Panc1 (cell line): ENCODE measurements around the gene XKR3. TPM values are rescaled to one million over a fixed set of nuclear protein-coding genes. Genes with fewer than 3 reads are reported as not detected.
"Not testable (repeated sequence)": the region's sequence is repeated elsewhere in the genome, so short reads cannot be mapped to it uniquely, and the experiment has no call there.

Experiments
- ATAC-seq: fragments of 200-7000 bp; cut with Tn5 transposase; 2 replicates; pipeline ENCODE4 v1.9.1; 2020; ENCODE audit warnings: mild to moderate bottlenecking, moderate library complexity
- BruUV-seq: library from RNA; stranded (reverse); fragments of 400-500 nt; replicated peaks from 2 replicates; lab custom pipeline; 2021; lab: Mats Ljungman, UMichigan
- CTCF ChIA-PET: fragments of 300-600 bp; sonication (Branson Sonifier 250); formaldehyde crosslinking; loops from one replicate; lab custom pipeline; 2022; ENCODE audit warnings: antibody characterized with exemption; lab: Charles Lee
- POLR2A ChIA-PET: fragments of 300-600 bp; sonication (Branson Sonifier 250); formaldehyde crosslinking; loops from one replicate; lab custom pipeline; 2022; ENCODE audit warnings: antibody characterized with exemption; lab: Charles Lee
- DNase-seq: peaks from one replicate; pipeline ENCODE4 v3.0.0-alpha.2; 2010; ENCODE audit warnings: low read depth, low spot score
- H3K27ac ChIP-seq: 2 replicates; pipeline ENCODE4 v1.5.1; 2011; ENCODE audit warnings: mild to moderate bottlenecking, low read length, inconsistent platforms
- H3K27me3 ChIP-seq: fragments of 200-500 bp; sonication (Bioruptor generic); 2 replicates; pipeline ENCODE4 v1.6.0; 2014; ENCODE audit warnings: low read length, inconsistent platforms; ENCODE audit not compliant: control insufficient read depth, insufficient read depth
- H3K36me3 ChIP-seq: fragments of 200-500 bp; sonication (Bioruptor generic); 2 replicates; pipeline ENCODE4 v1.5.1; 2014; ENCODE audit warnings: inconsistent platforms, mild to moderate bottlenecking, low read length, moderate library complexity; ENCODE audit not compliant: control insufficient read depth, insufficient read depth
- H3K4me1 ChIP-seq: 2 replicates; pipeline ENCODE4 v1.5.1; 2011; ENCODE audit warnings: inconsistent platforms, mild to moderate bottlenecking, low read length, moderate library complexity; ENCODE audit not compliant: control insufficient read depth, insufficient read depth
- H3K4me3 ChIP-seq, 2 experiments: 2 replicates each; pipeline ENCODE4 v1.5.1; 2011 to 2012; ENCODE audit warnings: low read depth in 2 of 2, low read length in 2 of 2, mild to moderate bottlenecking in 2 of 2, inconsistent platforms in 1 of 2, moderate library complexity in 1 of 2
- H3K9me3 ChIP-seq: fragments of 200-500 bp; sonication (Bioruptor generic); 2 replicates; pipeline ENCODE4 v1.5.1; 2014; ENCODE audit warnings: low read depth, mild to moderate bottlenecking, inconsistent platforms, low read length, moderate library complexity; ENCODE audit not compliant: control insufficient read depth, insufficient read depth
- in situ Hi-C: cut with HindIII; loops from 2 replicates; pipeline ENCODE4 v1.10.0; 2016; ENCODE audit warnings: low sequenced_read_pairs, low pct_unique_long_range_greater_than_20kb
- intact Hi-C: fragments of 100-400 bp; cut with micrococcal nuclease; formaldehyde crosslinking; loops from one replicate; pipeline ENCODE4 v1.10.0; 2022; ENCODE audit not compliant: unreplicated experiment
- total RNA-seq: library from RNA; stranded (reverse); gene quantifications from one replicate; pipeline ENCODE4 v1.2.1, GENCODE V29; 2021; ENCODE audit not compliant: unreplicated experiment

XKR3 gene
- total RNA-seq, 1 experiment from 2014 or later: not detected

- H3K4me3 ChIP-seq, H3K9me3 ChIP-seq, H3K27ac ChIP-seq, BruUV-seq, H3K36me3 ChIP-seq, ATAC-seq, in situ Hi-C loops, H3K4me1 ChIP-seq, DNase-seq, CTCF ChIA-PET, intact Hi-C loops, H3K27me3 ChIP-seq, POLR2A ChIA-PET: not testable (repeated sequence)
Measured at GRCh38 chr22:16748160-16748929, 76.9 kb downstream of the XKR3 start.

DNA sequence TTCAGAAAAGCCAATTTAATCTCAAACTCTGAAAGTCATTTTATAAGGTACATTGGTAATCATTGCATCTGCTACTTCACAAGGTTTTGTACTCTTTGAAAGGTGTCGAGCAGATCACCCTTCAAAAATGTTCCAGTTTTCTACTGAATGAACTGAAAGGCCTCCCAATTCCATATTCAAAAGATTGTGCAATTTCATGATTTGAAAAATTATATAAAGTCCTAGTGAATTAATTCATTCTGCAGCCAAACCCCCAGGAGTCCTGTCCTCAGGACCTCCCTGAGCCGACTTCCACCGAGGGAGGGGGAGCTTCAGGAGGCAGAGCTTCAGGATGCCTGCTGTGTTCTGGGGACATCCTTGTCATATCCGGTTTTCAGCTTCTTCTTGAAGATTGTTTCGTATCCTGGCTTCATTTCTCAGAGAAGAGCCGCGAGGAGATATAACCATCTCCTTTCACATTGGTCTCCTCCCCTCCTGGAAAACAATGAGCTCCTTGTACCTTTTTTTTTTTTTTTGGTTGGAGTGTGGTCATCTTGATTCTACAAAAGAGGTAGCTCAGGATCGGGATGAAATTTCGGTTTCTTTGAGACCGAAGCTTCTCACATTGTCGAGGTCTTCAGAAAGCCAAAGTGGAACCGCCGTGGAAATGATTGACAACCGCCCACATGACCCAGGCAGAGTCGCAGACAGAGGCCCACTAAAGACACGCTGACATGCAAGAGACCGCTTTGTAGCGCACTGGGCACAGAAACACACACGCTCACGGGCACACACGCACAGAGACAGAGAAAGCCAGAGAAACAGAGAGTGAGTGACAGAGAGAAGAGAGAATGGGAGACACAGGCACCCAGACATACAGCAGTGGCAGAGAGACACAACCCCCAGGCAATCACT, 77.7 kb downstream of the XKR3 start:
- ATAC-seq, H3K9me3 ChIP-seq, in situ Hi-C loops, H3K4me3 ChIP-seq, DNase-seq, BruUV-seq, H3K27ac ChIP-seq, H3K36me3 ChIP-seq, intact Hi-C loops, H3K4me1 ChIP-seq, POLR2A ChIA-PET, H3K27me3 ChIP-seq, CTCF ChIA-PET: not testable (repeated sequence)

DNA sequence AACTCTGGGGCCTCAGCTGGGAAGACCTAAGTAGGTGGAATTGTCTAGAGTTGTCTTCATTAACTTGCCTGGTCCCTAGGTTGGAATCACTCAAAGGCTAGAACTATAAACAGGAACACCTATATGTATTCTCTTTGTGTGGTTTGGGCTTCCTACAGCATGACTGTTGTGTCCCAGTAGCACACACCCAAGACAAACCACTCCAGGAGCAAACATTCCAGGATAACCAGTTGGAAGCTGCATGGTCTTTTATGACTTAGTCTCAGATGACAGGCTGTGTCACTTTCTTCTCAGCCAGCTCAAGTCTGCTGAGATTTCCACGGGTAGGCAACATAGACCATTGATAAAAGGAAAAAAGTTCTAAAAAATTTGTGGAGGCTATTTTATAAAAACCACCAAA, 90.9 kb downstream of the XKR3 start:
- H3K27me3 ChIP-seq, in situ Hi-C loops, H3K36me3 ChIP-seq, DNase-seq, H3K4me1 ChIP-seq, intact Hi-C loops, POLR2A ChIA-PET, H3K27ac ChIP-seq, H3K4me3 ChIP-seq, H3K9me3 ChIP-seq, BruUV-seq, ATAC-seq, CTCF ChIA-PET: not testable (repeated sequence)

Other genes starting within 250 kb of the XKR3 start
- gene CCT8L2, start 232.6 kb downstream of the XKR3 start, total RNA-seq: not detected
- not detected for gene GAB4, start 182.8 kb upstream of the XKR3 start, total RNA-seq